ENCODE data around the gene NUP210. TPM values are rescaled to one million over a fixed set of nuclear protein-coding genes. Genes with fewer than 3 reads are reported as not detected.

Gene NUP210
- total and polyA plus RNA-seq, 7 donors: under 0.01 to 26.4 (median 2.1) TPM

DNA sequence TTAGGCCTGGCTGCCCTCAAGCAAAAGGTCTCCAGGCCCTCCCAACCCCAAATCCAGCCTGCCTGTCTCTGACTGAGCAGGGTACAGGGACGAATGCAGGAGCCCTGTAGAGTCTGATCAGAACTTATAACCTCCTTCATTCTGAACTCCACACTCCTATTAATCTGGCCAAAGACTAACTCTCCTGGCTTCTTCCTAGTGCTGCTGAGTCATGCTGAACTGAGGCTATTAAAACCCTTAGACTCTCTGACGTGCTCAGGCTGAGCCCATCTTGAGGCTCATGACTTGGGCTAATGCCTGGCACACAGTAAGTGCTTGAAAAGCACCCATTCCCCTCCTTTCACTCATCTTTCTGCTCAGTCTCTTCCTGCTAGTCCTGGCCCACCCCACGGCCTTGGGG, 81.9 kb downstream of the NUP210 start:
- H3K27me3 ChIP-seq: no peaks in the 10 kb centered on the region
- DNase-seq: no peak
- no peak overlapping the region for H3K4me3 ChIP-seq
- H3K9me3 ChIP-seq: no peaks in the 10 kb centered on the region
- intact Hi-C loops (cut with DNase I): no loop called here
- H3K36me3 ChIP-seq: peaks cover 0 to 20% (median 0%) of the 10 kb centered on the region in 4 donors
- WGBS, 2 donors: 86 to 91% methylated on average over 3 of the region's 3 CpGs
- H3K4me1 ChIP-seq: no peaks in the 10 kb centered on the region
- no peak for TF ChIP-seq POLR2A (IDR thresholded peaks at IDR 0.05)
- TF ChIP-seq, protein P1, sequence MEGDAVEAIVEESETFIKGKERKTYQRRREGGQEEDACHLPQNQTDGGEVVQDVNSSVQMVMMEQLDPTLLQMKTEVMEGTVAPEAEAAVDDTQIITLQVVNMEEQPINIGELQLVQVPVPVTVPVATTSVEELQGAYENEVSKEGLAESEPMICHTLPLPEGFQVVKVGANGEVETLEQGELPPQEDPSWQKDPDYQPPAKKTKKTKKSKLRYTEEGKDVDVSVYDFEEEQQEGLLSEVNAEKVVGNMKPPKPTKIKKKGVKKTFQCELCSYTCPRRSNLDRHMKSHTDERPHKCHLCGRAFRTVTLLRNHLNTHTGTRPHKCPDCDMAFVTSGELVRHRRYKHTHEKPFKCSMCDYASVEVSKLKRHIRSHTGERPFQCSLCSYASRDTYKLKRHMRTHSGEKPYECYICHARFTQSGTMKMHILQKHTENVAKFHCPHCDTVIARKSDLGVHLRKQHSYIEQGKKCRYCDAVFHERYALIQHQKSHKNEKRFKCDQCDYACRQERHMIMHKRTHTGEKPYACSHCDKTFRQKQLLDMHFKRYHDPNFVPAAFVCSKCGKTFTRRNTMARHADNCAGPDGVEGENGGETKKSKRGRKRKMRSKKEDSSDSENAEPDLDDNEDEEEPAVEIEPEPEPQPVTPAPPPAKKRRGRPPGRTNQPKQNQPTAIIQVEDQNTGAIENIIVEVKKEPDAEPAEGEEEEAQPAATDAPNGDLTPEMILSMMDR (IDR thresholded peaks at IDR 0.05): no peak
- no peak for TF ChIP-seq EP300 (IDR thresholded peaks at IDR 0.05)
- TF ChIP-seq POLR2AphosphoS5 (IDR thresholded peaks at IDR 0.05): no peak
- H3K27ac ChIP-seq: no peak overlapping the region

DNA sequence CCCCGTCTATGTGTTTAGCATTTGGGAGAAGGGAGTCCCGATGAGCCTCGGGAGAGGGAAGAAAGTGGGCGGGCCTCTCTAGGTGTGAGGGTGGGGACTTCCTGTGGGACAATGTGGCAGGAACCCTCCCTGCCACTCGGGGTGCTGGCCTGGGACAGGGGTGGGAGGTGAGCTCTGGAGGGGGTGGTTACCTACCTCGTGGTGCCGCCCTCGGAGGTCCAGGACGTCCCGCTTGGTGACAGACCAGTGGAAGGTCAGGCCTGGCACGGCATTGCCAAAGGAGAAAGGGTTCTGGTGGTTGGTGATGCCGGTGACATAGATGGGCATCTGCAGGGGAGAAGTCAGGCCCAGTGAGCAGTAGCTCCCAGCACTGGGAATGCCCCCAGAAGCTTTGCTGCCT, 83.5 kb downstream of the NUP210 start:
- intact Hi-C loops (cut with DNase I): no loop called here
- TF ChIP-seq POLR2A (IDR thresholded peaks at IDR 0.05) (no peak), EP300 (IDR thresholded peaks at IDR 0.05) (no peak), POLR2AphosphoS5 (IDR thresholded peaks at IDR 0.05) (no peak)
- TF ChIP-seq, protein P1 (IDR thresholded peaks at IDR 0.05): no peak
- peaks cover 0 to 20% (median 0%) of the 10 kb centered on the region in 4 donors for H3K36me3 ChIP-seq
- no peak overlapping the region for H3K4me3 ChIP-seq
- no peaks in the 10 kb centered on the region for H3K9me3 ChIP-seq
- 89 to 90% methylated on average over 12 of the region's 12 CpGs for WGBS, 2 donors
- no peaks in the 10 kb centered on the region for H3K27me3 ChIP-seq
- no peak overlapping the region for H3K27ac ChIP-seq
- no peaks in the 10 kb centered on the region for H3K4me1 ChIP-seq
- DNase-seq: no peak

DNA sequence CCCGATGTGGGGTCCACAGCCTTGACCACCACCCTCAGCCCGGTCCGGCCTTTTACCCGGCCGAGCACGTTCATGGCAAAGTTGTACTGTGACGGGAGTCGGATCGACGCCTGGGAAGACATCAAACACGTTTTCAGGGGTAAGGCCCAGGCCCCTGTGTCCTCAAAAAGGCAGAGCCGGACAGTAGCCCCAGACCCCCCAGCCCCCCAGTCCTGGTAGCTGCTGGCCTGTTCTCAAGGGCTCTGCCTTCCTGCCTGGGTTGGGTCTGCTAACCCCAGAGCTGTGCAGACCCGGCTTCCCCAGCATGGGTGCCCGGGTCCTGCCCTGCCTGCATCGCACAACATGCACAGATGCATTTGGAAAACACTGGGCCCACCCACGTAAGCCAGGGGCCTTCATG, 84.6 kb downstream of the NUP210 start:
- intact Hi-C loops (cut with DNase I): no loop called here
- H3K4me1 ChIP-seq: no peaks in the 10 kb centered on the region
- no peak for DNase-seq
- no peak overlapping the region for H3K4me3 ChIP-seq
- H3K27me3 ChIP-seq: no peaks in the 10 kb centered on the region
- no peak overlapping the region for H3K27ac ChIP-seq
- TF ChIP-seq POLR2A (IDR thresholded peaks at IDR 0.05) (no peak), EP300 (IDR thresholded peaks at IDR 0.05) (no peak), POLR2AphosphoS5 (IDR thresholded peaks at IDR 0.05) (no peak)
- TF ChIP-seq, protein P1 (IDR thresholded peaks at IDR 0.05): no peak
- peaks cover 0 to 20% (median 0%) of the 10 kb centered on the region in 4 donors for H3K36me3 ChIP-seq
- no peaks in the 10 kb centered on the region for H3K9me3 ChIP-seq
- 95 to 96% methylated on average over 16 of the region's 16 CpGs for WGBS, 2 donors

DNA sequence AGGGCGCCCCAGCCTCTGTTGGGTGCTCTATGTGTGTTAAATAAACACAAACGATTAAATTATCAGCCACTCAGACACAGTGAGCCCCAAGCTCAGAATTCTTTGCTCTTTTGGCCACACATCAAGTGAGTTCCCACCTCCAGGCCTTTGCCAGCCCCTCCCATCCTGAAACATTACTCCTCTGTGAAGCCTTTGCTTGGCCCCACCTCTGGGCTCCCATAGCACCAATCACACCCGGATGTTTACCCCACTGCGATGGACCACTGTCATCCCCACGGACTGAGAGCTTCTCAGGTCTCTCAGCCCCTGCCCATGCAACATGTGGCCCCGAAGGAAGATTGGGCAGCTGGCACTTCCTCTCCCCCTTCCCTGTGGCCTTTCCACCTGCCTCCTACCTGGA, 85.1 kb downstream of the NUP210 start:
- H3K4me1 ChIP-seq: no peaks in the 10 kb centered on the region
- H3K4me3 ChIP-seq: no peak overlapping the region
- no peaks in the 10 kb centered on the region for H3K9me3 ChIP-seq
- no peak for DNase-seq
- TF ChIP-seq POLR2A (IDR thresholded peaks at IDR 0.05) (no peak), EP300 (IDR thresholded peaks at IDR 0.05) (no peak), POLR2AphosphoS5 (IDR thresholded peaks at IDR 0.05) (no peak)
- TF ChIP-seq, protein P1 (IDR thresholded peaks at IDR 0.05): no peak
- intact Hi-C loops (cut with DNase I): no loop called here
- no peak overlapping the region for H3K27ac ChIP-seq
- peaks cover 0 to 18% (median 0%) of the 10 kb centered on the region in 4 donors for H3K36me3 ChIP-seq
- 71 to 80% methylated on average over 6 of the region's 6 CpGs for WGBS, 2 donors
- H3K27me3 ChIP-seq: no peaks in the 10 kb centered on the region

DNA sequence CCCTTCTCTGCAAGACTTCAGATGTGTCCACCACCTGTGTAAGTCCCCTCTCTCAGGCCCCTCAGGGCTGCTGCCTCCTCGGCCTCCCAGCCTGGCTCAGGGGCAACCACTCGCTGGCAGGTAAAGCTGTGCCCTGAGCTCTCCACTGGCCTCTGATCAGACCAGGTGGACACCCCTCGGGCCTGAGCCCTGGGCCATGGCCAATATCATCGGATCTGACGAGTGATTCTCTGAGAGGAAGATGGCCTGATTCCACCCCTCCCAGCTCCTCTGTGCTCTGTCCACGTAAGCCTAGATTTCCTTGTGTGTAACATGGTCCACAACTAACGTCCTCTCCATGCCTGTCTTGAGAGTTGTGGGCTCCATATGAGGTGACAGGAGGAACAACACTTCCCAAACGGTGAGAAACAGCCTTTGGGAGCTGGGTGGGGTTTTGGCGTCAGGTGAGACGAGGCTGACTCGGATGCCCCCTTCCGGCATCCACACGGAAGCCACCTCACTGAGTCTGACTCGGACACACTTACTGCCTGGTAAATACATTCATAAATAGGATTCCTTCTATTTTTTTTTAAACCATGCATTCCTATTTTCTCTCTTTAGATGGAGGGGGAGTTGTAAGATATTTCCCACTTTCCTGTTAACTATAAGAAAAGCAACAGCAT, 86.8 kb downstream of the NUP210 start:
- H3K27ac ChIP-seq: no peak overlapping the region
- no peaks in the 10 kb centered on the region for H3K4me1 ChIP-seq
- DNase-seq: no peak
- no peaks in the 10 kb centered on the region for H3K27me3 ChIP-seq
- H3K9me3 ChIP-seq: no peaks in the 10 kb centered on the region
- TF ChIP-seq POLR2AphosphoS5 (IDR thresholded peaks at IDR 0.05) (no peak), EP300 (IDR thresholded peaks at IDR 0.05) (no peak)
- H3K36me3 ChIP-seq: peaks cover 0 to 13% (median 0%) of the 10 kb centered on the region in 4 donors
- intact Hi-C loops (cut with DNase I): no loop called here
- H3K4me3 ChIP-seq: no peak overlapping the region
- WGBS, 2 donors: 91 to 92% methylated on average over 14 of the region's 14 CpGs
